GM11168 (cell line): ENCODE measurements around the gene GJC1.

Source experiments
- in situ Hi-C: fragments of 300-500 bp; cut with MboI; formaldehyde crosslinking; loops from one replicate; pipeline ENCODE4 v1.12.0; 2022; ENCODE audit warnings: low sequenced_read_pairs; ENCODE audit not compliant: unreplicated experiment

GJC1 gene

DNA sequence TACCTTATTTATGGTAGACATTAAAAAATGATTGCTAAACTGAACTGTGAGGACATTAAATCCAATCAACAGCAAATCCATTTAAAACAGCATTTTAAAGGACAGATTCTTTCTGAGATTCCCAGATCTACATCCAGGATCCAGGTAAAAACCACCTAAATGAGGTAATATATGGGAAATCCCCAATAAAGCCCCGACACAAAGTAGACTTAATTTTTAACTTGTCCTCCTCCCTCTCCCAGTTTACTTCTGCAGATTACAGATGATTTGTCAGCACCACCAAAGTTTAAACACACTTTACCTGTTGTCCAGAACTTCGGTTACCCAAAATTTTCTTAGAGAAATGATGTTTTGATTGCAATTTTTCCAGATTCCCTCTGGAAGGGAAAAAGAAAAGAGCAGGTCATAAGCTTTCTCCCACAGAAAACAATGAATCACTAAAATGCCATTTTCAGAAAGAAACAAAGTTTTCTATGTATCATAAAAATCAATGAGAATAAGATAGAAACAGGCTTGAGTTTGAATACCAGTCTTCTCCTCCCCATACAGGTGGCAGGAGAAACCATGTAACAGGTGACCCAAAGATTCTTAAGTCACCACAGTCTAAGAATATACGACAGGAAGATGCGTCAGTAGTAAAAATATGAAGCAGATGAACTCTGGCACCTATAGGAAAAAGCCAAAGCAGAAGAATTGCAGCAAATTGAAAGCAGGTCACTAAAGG lies 22.8 kb downstream of the GJC1 start:
- in situ Hi-C loops: no loop called here

DNA sequence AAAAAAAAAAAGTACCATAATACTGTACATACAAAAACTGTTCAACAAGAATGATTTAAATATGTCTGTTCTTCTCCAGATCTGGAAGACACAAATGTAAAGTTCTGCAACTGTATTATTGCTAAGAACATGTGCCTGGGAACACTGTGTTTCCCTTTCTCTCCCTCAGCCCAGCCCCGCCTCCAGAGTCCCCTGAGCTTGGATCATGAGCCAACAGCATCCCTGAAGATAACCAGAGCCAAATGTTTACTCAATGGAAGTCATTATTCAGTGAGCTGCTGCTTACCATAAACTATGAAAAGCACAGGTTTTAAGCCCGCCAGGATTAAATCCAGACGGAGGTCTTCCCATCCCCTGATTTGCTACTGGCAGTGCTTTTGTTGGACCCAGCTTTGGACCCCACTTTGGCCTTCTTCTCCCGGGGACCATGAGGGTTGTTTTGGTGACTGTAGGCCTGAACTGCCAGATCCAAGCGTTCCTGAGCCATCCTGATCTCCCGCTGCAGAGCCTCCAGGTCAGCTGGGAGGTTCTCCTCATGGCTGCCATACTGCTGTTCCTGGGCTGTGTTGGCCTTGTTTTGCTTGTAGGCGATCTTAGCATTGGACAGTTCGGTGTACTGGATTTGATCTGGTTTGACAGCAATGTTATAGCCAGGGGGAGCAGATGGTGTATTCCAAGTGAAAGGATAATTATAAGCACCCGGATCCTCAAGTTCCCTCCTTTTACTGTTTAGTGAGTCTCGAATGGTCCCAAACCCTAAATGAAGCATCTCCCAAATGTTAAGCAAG lies 25.6 kb downstream of the GJC1 start:
- in situ Hi-C loops: no loop called here

DNA sequence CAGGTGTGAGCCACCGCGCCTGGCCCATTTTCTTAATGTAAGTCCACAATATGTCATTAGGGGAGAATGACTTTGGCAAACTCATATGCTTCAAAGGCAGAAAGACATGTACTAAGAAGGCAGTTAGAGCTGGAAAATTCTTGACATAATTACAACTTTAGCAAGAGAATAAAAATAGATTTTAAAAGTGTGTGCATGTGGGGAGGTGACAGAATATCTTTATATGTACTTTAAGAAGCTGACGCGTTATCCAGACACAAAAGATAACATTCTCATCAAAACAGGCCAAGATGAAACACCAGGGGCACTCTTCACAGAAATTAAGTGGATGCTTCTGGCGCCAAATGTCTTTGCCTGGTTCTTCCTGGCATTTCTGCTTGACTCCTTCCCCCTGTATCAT lies 28.2 kb downstream of the GJC1 start:
- in situ Hi-C loops: no loop called here

DNA sequence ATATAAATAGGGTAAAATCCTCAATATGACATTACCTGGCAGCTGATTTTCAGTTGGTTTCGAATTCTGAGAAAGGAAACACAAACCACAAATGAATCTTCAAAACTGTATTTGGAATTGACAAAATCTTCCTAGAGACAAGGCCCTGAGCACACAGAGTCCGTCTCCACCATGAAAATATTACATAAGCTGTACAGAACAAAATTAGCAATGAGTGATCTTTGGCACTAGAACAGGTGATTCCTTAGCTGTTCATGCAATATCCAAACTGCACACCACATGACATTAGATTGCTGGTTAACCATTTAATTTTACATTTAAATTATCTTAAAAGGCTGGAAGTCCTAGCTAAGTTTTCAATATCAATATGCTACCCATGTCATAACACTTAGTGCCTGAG lies 31.7 kb downstream of the GJC1 start:
- in situ Hi-C loops: no loop called here

DNA sequence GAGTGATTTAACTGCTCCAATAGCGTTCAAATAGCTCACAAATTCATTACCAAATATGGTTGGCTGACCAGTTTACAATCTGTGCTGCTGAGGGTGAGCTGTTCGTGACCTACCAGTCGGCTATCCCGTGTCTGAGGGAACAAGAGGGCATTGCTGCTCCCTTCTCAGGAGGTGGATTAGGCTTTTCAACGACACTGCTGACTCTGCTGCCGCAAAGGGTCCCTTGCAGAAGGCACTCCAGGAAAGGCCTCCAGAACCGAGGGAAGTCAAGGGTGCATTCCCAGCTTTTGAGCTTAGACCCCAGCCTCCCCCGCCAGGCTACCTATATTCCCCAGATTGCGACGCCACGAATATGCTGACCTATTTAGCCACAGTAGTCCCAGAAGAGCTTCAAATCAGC lies 32.3 kb downstream of the GJC1 start:
- in situ Hi-C loops: no loop called here

DNA sequence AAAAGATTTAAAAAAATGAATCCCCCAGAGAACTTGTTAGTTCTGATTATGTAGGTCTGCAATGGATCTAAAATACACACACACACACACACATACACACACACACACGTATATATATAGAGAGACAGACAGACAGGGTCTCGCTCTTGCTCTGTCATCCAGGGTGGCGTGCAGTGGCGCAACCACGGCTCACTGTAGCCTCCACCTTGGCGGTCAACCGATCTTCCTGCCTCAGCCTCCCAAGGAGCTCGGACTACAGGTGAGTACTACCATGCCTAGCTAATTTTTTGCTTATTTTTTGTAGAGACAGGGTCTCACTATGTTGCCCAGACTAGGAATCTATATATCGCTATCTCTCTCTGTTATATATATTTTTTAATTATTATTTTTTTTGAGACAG lies 33.4 kb downstream of the GJC1 start:
- in situ Hi-C loops: no loop called here

DNA sequence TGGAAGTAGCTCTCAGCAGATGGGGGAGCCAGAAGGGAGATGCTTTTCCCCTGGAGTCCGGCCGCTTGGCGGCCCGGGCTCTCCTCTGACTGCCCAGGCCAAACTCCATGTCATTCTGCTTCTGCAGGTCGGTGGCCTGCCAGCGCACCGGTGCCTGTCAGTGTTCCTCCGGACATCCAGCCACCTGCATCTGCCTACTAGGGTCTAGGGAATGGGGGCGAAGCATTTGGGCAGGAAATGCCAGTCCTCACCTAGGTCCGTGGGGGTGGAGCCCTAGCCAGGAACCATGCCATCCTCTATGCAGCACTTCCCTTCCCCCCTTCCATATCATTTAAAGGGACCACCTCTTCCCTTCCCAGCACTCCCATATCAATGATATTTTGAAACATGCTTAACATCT lies 34.2 kb downstream of the GJC1 start:
- in situ Hi-C loops: no loop called here

DNA sequence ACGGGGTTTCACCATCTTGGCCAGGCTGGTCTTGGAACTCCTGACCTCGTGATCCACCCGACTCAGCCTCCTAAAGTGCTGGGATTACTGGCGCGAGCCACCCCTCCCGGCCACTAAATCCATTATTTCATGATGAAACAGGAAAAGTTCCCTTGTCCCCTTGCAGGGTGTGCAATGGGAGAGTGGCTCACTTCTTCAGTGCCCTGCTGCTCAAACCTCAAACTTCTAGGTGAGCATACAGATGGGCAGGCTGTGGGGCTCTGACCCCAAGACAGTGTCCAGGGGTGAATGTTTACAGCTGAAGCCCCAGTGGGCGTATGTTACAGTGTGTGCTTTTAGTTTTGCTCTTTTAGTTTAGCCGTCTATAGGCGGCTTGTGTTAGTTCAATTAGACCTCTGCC lies 34.7 kb downstream of the GJC1 start:
- in situ Hi-C loops: no loop called here

DNA sequence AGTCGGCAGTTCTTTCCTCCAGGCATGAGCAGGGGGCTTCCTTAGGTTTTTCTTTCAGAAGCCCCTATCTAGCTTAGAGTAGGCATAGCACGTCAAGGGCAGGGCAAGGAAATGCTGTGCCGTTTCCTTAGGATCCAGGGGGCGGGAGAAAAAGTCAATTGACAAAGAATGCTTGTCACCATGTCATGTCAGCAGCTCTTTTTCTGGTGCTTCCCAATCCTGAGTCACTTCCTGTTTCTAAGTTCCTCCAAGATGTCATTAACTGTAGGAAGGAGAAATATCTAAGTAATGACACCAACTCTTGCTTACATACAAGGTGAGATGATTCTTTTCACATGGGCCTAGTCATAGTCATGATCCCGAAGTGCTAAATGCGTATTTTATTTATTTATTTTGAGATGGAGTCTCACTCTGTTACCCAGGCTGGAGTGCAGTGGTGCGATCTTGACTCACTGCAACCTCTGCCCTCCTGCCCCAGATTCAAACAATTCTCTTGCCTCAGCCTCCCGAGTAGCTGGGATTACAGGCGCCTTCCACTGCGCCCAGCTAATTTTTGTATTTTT lies 35.2 kb downstream of the GJC1 start:
- in situ Hi-C loops: loop anchor here (5.0 kb wide), 1 partner anchor 77 kb away; no protein-coding TSS in a partner anchor

DNA sequence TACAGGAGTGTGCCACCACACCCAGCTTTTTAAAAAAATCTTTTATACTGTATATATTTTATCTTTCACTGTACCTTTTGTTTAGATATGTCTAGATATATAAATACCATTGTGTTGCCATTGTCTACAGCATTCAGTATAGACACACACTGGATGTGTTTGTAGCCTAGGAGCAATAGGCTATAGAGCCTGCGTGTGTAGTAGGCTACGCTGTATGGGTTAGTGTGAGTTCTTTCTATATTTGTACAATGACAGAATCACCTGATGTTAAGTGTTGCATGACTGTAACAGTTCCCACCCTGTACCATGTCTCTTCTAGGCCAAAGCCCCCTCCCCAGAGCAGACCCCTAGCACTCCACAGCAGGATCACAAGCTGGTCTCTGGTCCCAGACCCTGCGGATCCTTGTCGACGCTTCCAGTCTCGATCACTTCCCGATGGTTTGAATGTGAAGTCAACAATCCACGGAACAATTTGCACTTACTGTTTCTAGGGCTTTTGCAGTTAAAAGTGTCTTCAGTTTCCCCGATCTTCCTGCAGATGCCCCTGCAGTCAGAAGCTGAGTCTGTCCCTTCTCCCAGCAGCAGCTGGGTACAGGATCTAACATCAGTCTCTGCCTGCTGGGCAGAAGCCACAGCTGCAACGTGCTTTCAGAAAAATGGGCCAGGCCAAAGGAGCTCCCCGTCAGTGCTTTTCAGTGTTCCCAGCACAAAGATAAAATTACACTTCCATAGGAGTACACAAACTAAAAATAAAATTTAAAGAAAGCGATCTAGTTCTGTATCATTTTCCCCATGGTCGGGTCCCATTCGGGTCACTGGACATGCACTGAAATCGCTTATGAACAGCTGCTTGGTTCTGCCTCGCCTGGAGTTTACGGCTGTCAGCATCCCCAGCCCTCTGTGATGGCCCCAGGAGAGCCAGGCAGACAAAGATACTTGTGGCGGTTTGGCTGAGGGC lies 35.9 kb downstream of the GJC1 start:
- in situ Hi-C loops: loop anchor here (5.0 kb wide), 1 partner anchor 78 kb away; no protein-coding TSS in a partner anchor

DNA sequence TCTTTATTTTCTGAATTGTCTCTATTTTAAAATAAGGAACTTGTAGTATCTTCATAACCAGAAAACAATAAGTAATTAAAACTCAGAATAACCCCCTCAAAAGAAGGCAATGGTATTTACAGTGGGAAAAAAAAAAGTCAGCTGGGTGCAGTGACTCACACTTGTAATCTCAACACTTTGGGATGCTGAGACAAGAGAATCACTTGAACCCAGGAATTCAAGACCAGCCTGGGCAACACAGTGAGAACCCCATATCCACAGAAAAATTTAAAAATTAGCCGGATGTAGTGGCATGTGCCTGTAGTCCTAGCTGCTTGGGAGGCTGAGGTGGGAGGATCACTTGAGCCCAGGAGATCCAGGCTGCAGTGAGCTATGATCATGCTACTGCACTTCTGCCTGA lies 37.8 kb downstream of the GJC1 start:
- in situ Hi-C loops: loop anchor here (5.0 kb wide), 1 partner anchor 80 kb away; no protein-coding TSS in a partner anchor

DNA sequence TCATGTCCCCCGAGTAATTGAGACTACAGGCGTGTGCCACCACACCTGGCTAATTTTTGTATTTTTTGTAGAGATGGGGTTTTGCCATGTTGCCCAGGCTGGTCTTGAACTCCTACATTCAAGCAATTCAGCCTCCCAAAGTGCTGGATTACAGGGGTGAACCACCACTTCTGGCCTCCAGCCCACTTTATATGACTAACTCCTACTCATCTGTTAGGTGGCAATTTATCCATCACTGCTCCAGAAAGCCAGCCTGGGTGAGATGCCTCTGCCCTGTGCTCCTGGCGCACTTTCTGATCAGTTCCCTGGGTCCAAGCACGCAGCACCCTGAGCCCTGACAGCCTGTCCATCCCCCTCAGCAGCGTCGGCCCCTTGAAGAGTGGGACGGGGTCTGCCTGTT lies 41.9 kb downstream of the GJC1 start:
- in situ Hi-C loops: no loop called here

DNA sequence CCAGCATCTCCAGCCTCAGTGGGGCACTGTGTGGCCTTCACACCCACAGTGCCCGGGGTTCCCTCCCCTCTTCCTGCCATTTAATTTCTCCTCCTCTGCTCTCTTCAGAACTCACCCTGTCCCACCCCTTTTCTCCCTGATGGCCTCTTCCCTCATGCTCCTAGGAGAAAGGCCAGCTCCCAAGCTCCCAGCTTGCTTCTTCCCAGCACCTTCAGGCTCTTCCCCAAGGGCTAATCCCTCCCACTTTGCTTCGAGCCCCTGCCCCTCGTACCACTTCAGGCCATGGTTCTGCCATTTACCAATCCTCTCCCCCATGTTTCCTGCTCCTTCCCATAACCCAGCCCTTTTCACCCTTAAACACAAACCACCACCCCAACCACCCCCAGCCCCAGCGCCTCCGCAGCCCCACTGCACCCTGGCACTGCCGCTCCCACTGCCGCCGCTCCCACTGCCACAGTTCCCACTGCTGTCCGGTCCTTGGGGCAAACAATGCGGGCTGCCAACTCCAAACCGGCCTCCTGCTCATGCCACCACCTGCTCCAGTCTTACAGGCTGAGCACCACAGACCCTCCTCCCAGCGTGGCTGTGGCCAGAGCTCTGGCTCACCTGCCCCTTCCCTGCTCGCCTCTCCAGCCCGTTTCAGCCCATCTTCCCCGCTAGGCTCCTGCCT lies 42.7 kb downstream of the GJC1 start:
- in situ Hi-C loops: no loop called here

DNA sequence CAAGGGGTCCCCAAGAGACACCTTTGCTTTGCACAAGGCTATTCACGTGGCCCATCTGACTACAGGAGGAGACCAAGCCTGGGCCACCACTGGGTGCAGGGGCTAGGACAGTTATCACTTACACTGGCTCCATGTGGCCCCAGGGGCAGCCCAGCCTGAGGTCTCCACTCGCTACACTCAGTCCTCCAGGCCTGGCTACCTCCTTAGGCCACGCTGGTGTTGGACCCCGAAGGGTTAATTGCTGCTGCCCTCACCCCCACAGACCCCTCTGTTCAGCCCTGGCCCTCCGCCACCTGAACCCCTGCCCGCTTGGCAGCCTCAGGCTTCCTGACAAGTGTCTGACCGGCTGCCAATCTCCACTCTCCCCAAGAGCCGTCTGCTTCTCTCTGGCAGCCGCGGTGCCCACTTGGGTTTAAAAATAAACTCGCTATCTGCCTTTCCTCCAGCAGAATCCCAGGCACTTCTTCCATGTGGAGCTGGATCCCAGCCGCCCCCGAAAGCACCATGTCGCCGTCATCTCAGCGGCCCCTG lies 43.5 kb downstream of the GJC1 start:
- in situ Hi-C loops: no loop called here

DNA sequence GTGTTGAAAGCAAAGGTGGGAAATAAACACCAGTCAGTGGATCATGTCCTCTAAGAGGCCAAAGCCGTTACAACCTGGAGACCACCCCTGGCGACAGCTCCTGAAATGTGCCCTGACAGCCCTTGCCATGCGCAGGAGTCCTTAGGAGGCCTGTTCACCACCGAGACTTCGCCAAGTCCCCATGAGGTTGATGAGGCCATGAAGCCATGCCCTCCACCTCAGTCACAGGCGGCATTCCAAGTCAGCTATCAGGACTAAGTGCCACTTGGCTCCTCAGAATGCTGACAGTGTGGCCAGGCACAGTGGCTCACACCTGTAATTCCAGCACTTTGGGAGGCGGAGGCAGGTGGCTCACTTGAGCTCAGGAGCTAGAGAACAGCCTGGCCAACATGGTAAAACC lies 44.2 kb downstream of the GJC1 start:
- in situ Hi-C loops: no loop called here

DNA sequence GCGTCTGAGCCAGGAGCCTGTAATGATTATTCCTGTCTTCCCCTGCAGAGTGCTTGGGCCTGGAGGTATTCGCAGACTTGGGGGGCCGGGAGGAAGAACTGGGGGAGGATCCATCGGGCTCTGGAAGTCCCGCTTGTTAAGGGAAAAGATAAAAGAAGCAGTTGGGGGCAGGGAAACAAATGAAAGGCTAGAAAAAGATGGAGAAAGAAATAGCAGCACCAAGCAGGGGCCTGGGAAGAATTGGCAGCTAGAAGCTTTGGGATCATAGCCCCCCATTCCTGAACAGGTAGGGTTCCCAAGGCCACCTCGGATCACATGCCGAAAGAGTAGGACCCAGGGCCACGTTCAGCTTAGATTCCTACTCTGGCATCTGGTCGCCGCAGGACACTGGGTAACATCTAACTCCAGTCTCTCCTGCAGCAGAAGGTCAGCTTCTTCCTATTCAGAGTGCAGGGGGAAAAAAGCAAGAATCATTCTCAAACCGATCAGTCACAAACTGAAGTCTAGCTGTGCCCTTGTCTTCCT lies 47.7 kb downstream of the GJC1 start:
- in situ Hi-C loops: loop anchor here (5.0 kb wide), 1 partner anchor 70 kb away; no protein-coding TSS in a partner anchor

DNA sequence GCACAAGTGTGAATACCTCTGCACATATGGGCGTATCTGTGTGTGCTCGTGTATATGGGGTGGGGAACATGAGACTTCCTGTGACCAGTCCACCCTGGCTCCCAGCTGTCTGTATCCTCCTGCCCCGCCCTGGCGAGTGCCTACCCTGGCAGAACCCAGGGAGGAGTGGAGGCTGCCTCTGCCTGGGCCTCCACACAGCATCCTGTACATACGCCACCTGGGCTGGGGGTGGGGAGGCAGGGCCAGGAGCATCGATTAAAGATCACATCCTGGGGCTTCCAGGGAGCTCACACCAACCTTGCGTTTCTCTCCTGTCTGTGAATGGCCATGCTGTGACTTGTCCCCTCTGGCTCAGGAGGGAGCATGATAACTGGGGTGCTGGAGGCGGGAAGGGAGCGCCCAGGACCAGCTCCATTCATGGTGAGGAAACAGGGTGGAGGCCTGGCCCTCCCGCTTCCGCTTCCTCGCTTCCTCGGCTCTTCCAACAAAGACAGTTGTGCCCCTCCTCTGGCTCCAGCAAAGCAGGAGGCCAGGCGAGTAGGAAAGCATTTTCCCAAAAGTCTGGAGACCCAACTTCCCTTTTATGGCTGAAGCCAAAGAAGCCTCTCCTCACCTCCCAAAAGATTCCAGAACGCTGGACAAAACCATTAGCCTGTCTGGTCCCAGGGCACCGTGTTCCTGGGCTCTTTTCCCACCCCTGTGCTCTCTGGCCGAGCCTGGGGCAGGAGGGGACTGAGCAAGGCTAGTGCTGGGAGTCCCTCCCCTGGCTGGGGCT lies 48.3 kb downstream of the GJC1 start:
- in situ Hi-C loops: loop anchor here (5.0 kb wide), 1 partner anchor 71 kb away; no protein-coding TSS in a partner anchor

DNA sequence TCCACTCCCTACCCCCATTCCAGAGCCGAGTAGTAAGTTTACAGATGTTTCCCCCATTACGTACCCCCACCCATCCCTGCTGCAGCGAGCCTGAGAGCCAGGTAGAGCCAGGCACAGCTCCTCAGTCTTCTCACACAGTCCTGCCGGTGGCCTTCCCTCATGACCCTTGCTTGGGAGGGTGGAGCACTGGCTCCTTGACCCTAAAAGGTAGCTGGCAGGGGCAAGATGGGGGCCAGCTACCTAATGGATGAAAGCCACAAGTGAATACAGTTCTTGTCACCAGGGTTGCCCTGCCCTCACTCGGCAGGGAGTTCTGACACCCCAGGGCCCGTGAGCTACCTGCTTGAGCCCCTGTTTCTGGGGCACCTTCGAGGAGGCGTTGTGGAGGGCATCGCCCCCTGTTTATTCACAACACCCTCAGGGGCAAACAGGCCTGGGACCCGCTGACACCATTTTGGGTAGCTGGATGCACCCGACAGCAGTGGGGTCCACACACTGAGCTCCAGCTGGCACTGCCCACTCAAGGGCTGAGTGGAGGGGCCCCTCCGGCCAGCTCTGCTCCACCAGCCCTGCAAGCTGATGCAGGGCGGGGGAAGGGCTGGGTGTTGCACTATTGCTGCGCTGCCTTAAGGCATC lies 49.1 kb downstream of the GJC1 start:
- in situ Hi-C loops: loop anchor here (5.0 kb wide), 1 partner anchor 71 kb away; no protein-coding TSS in a partner anchor
